H9 (cell line): ENCODE data around the gene EDN1. TPM values are rescaled to one million over a fixed set of nuclear protein-coding genes. Genes with fewer than 3 reads are reported as not detected.

Experiments used
- DNase-seq: peaks from one replicate; pipeline ENCODE4 v3.0.0-alpha.2; 2017
- H2AFZ ChIP-seq: one replicate; pipeline ENCODE4 v1.6.1; 2013; ENCODE audit warnings: mild to moderate bottlenecking, low read length, control low read depth, moderate library complexity
- H2AK5ac ChIP-seq: 2 replicates; pipeline ENCODE4 v1.6.1; 2013; ENCODE audit warnings: low read length, control low read depth, mixed read lengths; ENCODE audit not compliant: insufficient read length
- H2BK120ac ChIP-seq: one replicate; pipeline ENCODE4 v1.6.1; 2013; ENCODE audit warnings: low read depth, mild to moderate bottlenecking, low read length, control low read depth, inconsistent platforms; ENCODE audit not compliant: poor library complexity, severe bottlenecking
- H2BK12ac ChIP-seq: 2 replicates; pipeline ENCODE4 v1.6.1; 2013; ENCODE audit warnings: low read length, control low read depth, mixed read lengths, low read depth; ENCODE audit not compliant: insufficient read length
- H2BK15ac ChIP-seq: 2 replicates; pipeline ENCODE4 v1.6.1; 2013; ENCODE audit warnings: low read depth, low read length, control low read depth
- H2BK20ac ChIP-seq: one replicate; pipeline ENCODE4 v1.6.1; 2013; ENCODE audit warnings: low read depth, mild to moderate bottlenecking, low read length, control low read depth, inconsistent platforms; ENCODE audit not compliant: poor library complexity, severe bottlenecking
- H2BK5ac ChIP-seq: 2 replicates; pipeline ENCODE4 v1.6.1; 2013; ENCODE audit warnings: low read length, control low read depth, mixed read lengths; ENCODE audit not compliant: insufficient read length
- H3K14ac ChIP-seq: 2 replicates; pipeline ENCODE4 v1.6.1; 2013; ENCODE audit warnings: low read length, control low read depth; ENCODE audit not compliant: insufficient read depth
- H3K18ac ChIP-seq: 2 replicates; pipeline ENCODE4 v1.6.1; 2013; ENCODE audit warnings: low read depth, mild to moderate bottlenecking, mixed read lengths, low read length, control low read depth; ENCODE audit not compliant: insufficient read length
- H3K23ac ChIP-seq: 2 replicates; pipeline ENCODE4 v1.6.1; 2013; ENCODE audit warnings: low read length, control low read depth, mixed read lengths, low read depth; ENCODE audit not compliant: insufficient read length
- H3K23me2 ChIP-seq: 2 replicates; pipeline ENCODE4 v1.6.1; 2013; ENCODE audit warnings: low read depth, mild to moderate bottlenecking, mixed read lengths, low read length, control low read depth; ENCODE audit not compliant: insufficient read length, poor library complexity, severe bottlenecking
- H3K27ac ChIP-seq: 2 replicates; pipeline ENCODE4 v1.5.1; 2013; ENCODE audit warnings: low read length, control low read depth, mixed read lengths, low read depth; ENCODE audit not compliant: insufficient read length
- H3K27me3 ChIP-seq: 2 replicates; pipeline ENCODE4 v1.6.1; 2013; ENCODE audit warnings: low read length, control low read depth, inconsistent platforms; ENCODE audit not compliant: insufficient read depth
- H3K4ac ChIP-seq: 2 replicates; pipeline ENCODE4 v1.6.1; 2013; ENCODE audit warnings: low read depth, mild to moderate bottlenecking, control low read depth, inconsistent platforms, low read length, moderate library complexity
- H3K4me1 ChIP-seq: 2 replicates; pipeline ENCODE4 v1.6.1; 2013; ENCODE audit warnings: low read length, control low read depth, inconsistent platforms; ENCODE audit not compliant: insufficient read depth
- H3K4me2 ChIP-seq: 2 replicates; pipeline ENCODE4 v1.6.1; 2013; ENCODE audit warnings: low read length, control low read depth, mixed read lengths; ENCODE audit not compliant: insufficient read length, insufficient read depth
- H3K56ac ChIP-seq: 2 replicates; pipeline ENCODE4 v1.6.1; 2013; ENCODE audit warnings: low read depth, mild to moderate bottlenecking, mixed read lengths, low read length, control low read depth; ENCODE audit not compliant: insufficient read length
- H3K79me1 ChIP-seq: 2 replicates; pipeline ENCODE4 v1.6.1; 2013; ENCODE audit warnings: low read depth, mild to moderate bottlenecking, moderate library complexity, low read length, control low read depth, inconsistent platforms; ENCODE audit not compliant: insufficient read depth, poor library complexity, severe bottlenecking
- H3K79me2 ChIP-seq: 2 replicates; pipeline ENCODE4 v1.6.1; 2013; ENCODE audit warnings: low read length, control low read depth, inconsistent platforms; ENCODE audit not compliant: insufficient read depth
- H3K9ac ChIP-seq: 2 replicates; pipeline ENCODE4 v1.6.1; 2013; ENCODE audit warnings: low read length, control low read depth, mixed read lengths; ENCODE audit not compliant: insufficient read length; ENCODE audit errors: extremely low read depth
- H3K9me3 ChIP-seq: one replicate; pipeline ENCODE4 v1.6.1; 2013; ENCODE audit warnings: low read depth, low read length, inconsistent platforms; ENCODE audit not compliant: control insufficient read depth
- H3T11ph ChIP-seq: one replicate; pipeline ENCODE4 v1.6.1; 2013; ENCODE audit warnings: mild to moderate bottlenecking, low read length, control low read depth, inconsistent platforms
- H4K20me1 ChIP-seq: one replicate; pipeline ENCODE4 v1.6.1; 2013; ENCODE audit not compliant: control insufficient read depth, insufficient read length, insufficient read depth
- H4K5ac ChIP-seq: 2 replicates; pipeline ENCODE4 v1.6.1; 2013; ENCODE audit warnings: low read depth, mild to moderate bottlenecking, mixed read lengths, low read length, control low read depth; ENCODE audit not compliant: insufficient read length
- H4K8ac ChIP-seq: replicated peaks from 2 replicates; pipeline ENCODE4 v1.6.1; 2013; ENCODE audit warnings: low read length, control low read depth, mixed read lengths, low read depth; ENCODE audit not compliant: insufficient read length
- H4K91ac ChIP-seq: 2 replicates; pipeline ENCODE4 v1.6.1; 2013; ENCODE audit warnings: low read depth, mild to moderate bottlenecking, moderate library complexity, mixed read lengths, low read length, control low read depth; ENCODE audit not compliant: insufficient read length
- H3K27ac Mint-ChIP-seq, 3 experiments: 2 replicates in 2 of 3; 3 replicates in 1 of 3; pipeline ENCODE4 v1.8.0; 2020 to 2021; ENCODE audit warnings: mixed read lengths in 3 of 3, mild to moderate bottlenecking in 1 of 3, moderate library complexity in 1 of 3
- H3K27me3 Mint-ChIP-seq: 2 replicates; pipeline ENCODE4 v1.8.0; 2021; ENCODE audit warnings: low read depth, mild to moderate bottlenecking, moderate library complexity, mixed read lengths
- H3K36me3 Mint-ChIP-seq, 3 experiments: 2 replicates in 2 of 3; 3 replicates in 1 of 3; pipeline ENCODE4 v1.8.0; 2020 to 2021; ENCODE audit warnings: low read depth in 3 of 3, mixed read lengths in 3 of 3; ENCODE audit not compliant: insufficient read depth in 1 of 3
- H3K4me1 Mint-ChIP-seq, 2 experiments: 2 replicates each; pipeline ENCODE4 v1.8.0; 2020; ENCODE audit warnings: mixed read lengths in 2 of 2
- H3K4me3 Mint-ChIP-seq, 2 experiments: 2 replicates in 1 of 2; 3 replicates in 1 of 2; pipeline ENCODE4 v1.8.0; 2020 to 2021; ENCODE audit warnings: mild to moderate bottlenecking in 2 of 2, mixed read lengths in 2 of 2, moderate library complexity in 1 of 2
- H3K9me3 Mint-ChIP-seq, 2 experiments: 2 replicates in 1 of 2; 3 replicates in 1 of 2; pipeline ENCODE4 v1.8.0; 2020; ENCODE audit warnings: mild to moderate bottlenecking in 2 of 2, mixed read lengths in 2 of 2, moderate library complexity in 1 of 2
- CTCF ChIP-seq: fragments of 200-600 bp; sonication (generic); conservative IDR thresholded peaks from 3 replicates; pipeline ENCODE4 v1.8.0; 2021; ENCODE audit warnings: antibody characterized with exemption, mild to moderate bottlenecking
- WGBS: extraction: QIAGEN DNeasy Blood & Tissue Kit; methylation state at CpG from one replicate; pipeline ENCODE4 v1.1.7; 2013; ENCODE audit warnings: missing lambda C conversion rate, low lambda C conversion rate, mixed read lengths; ENCODE audit not compliant: insufficient read length; ENCODE audit errors: extremely low coverage; 5-methylcytosine and 5-hydroxymethylcytosine counted together
- total RNA-seq: library from RNA; stranded (reverse); gene quantifications from 2 replicates; pipeline ENCODE4 v1.2.1, GENCODE V29; 2021

Gene EDN1
- total RNA-seq, 1 experiment from 2014 or later, result 2.1 TPM

GRCh38 chr6:12286373-12287110 is 3.6 kb upstream of the EDN1 start:
- H4K8ac ChIP-seq, result no peak overlapping the region
- TF ChIP-seq CTCF, result no peak
- H2BK5ac ChIP-seq, result no peak overlapping the region
- H3K14ac ChIP-seq, result no peak overlapping the region
- WGBS, result no CpG with 5 or more reads among the region's 4 CpGs
- no peaks in the 10 kb centered on the region for H3K9me3 ChIP-seq
- H3K4me1 Mint-ChIP-seq, result peaks cover 34 to 38% of the 10 kb centered on the region in 2 experiments
- H2BK20ac ChIP-seq, result no peak overlapping the region
- no peaks in the 10 kb centered on the region for H3K79me1 ChIP-seq
- H3K27ac ChIP-seq, result no peak overlapping the region
- H2BK120ac ChIP-seq, result no peak overlapping the region
- no peak overlapping the region for H3K9ac ChIP-seq
- no peak overlapping the region for H4K5ac ChIP-seq
- H3K4ac ChIP-seq, result no peak overlapping the region
- H3K4me2 ChIP-seq, result no peak overlapping the region
- no peaks in the 10 kb centered on the region; the same call in 1 of the 2 replicates for H3K4me1 ChIP-seq
- H3K36me3 Mint-ChIP-seq, result no peaks in the 10 kb centered on the region
- no peak overlapping the region for H3K18ac ChIP-seq
- no peak overlapping the region for H2BK12ac ChIP-seq
- no peaks in the 10 kb centered on the region; a peak in 1 of 5 replicates for H3K9me3 Mint-ChIP-seq
- peaks cover 9% of the 10 kb centered on the region for H3K23me2 ChIP-seq
- peaks cover 15% of the 10 kb centered on the region for H3K27me3 Mint-ChIP-seq
- H3K23ac ChIP-seq, result no peak overlapping the region
- H3K4me3 Mint-ChIP-seq, result no peak overlapping the region
- no peak overlapping the region for H4K91ac ChIP-seq
- no peaks in the 10 kb centered on the region for H4K20me1 ChIP-seq
- no peak overlapping the region for H3K56ac ChIP-seq
- H2BK15ac ChIP-seq, result no peak overlapping the region
- no peaks in the 10 kb centered on the region for H3K79me2 ChIP-seq
- H3K27me3 ChIP-seq, result no peaks in the 10 kb centered on the region; the same call in 1 of the 2 replicates
- no peak for DNase-seq
- no peak overlapping the region for H3K27ac Mint-ChIP-seq
- H3T11ph ChIP-seq, result no peak overlapping the region
- H2AFZ ChIP-seq, result no peak overlapping the region
- no peak overlapping the region for H2AK5ac ChIP-seq
